Hepatocyte (in vitro differentiated cells): Measurements from ENCODE around the gene TECPR1. TPM values are rescaled to one million over a fixed set of nuclear protein-coding genes. Genes with fewer than 3 reads are reported as not detected.

Source experiments
- DNase-seq: peaks from one replicate; pipeline ENCODE4 v3.0.0-alpha.2; 2016; ENCODE audit warnings: low spot score
- H2AFZ ChIP-seq: fragments of 200-600 bp; sonication (generic); 2 replicates; pipeline ENCODE4 v1.6.0; 2016; ENCODE audit warnings: antibody characterized with exemption, mild to moderate bottlenecking
- H3K27ac ChIP-seq: fragments of 200-600 bp; sonication (generic); 2 replicates; pipeline ENCODE4 v1.5.1; 2016; ENCODE audit warnings: mild to moderate bottlenecking
- H3K27me3 ChIP-seq: fragments of 200-600 bp; sonication (generic); 2 replicates; pipeline ENCODE4 v1.6.1; 2016
- H3K36me3 ChIP-seq: fragments of 200-600 bp; sonication (generic); replicated peaks from 2 replicates; pipeline ENCODE4 v1.5.1; 2016; ENCODE audit warnings: low read depth; ENCODE audit not compliant: insufficient read depth
- H3K4me1 ChIP-seq: fragments of 200-600 bp; sonication (generic); 2 replicates; pipeline ENCODE4 v1.5.1; 2016; ENCODE audit warnings: mild to moderate bottlenecking, moderate library complexity; ENCODE audit not compliant: insufficient read depth
- H3K4me2 ChIP-seq: fragments of 200-600 bp; sonication (generic); 2 replicates; pipeline ENCODE4 v1.6.0; 2016
- H3K4me3 ChIP-seq: fragments of 200-600 bp; sonication (generic); 2 replicates; pipeline ENCODE4 v1.5.1; 2016; ENCODE audit warnings: mild to moderate bottlenecking
- H3K79me2 ChIP-seq: fragments of 200-600 bp; sonication (generic); 2 replicates; pipeline ENCODE4 v1.6.0; 2017; ENCODE audit warnings: mild to moderate bottlenecking
- H3K9me2 ChIP-seq: fragments of 200-600 bp; sonication (generic); replicated peaks from 2 replicates; pipeline ENCODE4 v1.6.0; 2017; ENCODE audit warnings: mild to moderate bottlenecking; ENCODE audit not compliant: insufficient read depth
- H3K9me3 ChIP-seq: fragments of 200-600 bp; sonication (generic); 2 replicates; pipeline ENCODE4 v1.5.1; 2016; ENCODE audit warnings: low read depth, mild to moderate bottlenecking
- H4K20me1 ChIP-seq: fragments of 200-600 bp; sonication (generic); 2 replicates; pipeline ENCODE4 v1.6.0; 2016; ENCODE audit warnings: mild to moderate bottlenecking; ENCODE audit not compliant: insufficient read depth, poor library complexity, severe bottlenecking
- CTCF ChIP-seq: fragments of 200-600 bp; sonication (generic); IDR thresholded peaks from 2 replicates; pipeline ENCODE4 v1.5.1; 2016; ENCODE audit warnings: antibody characterized with exemption, mild to moderate bottlenecking; ENCODE audit not compliant: poor library complexity
- EZH2 ChIP-seq: fragments of 200-600 bp; sonication (generic); IDR thresholded peaks from 2 replicates; pipeline ENCODE4 v1.6.1; 2016; ENCODE audit warnings: antibody characterized with exemption, mild to moderate bottlenecking, borderline replicate concordance
- EZH2phosphoT487 ChIP-seq: fragments of 200-600 bp; sonication (generic); IDR thresholded peaks from one replicate; pipeline ENCODE4 v1.6.1; 2018; ENCODE audit warnings: antibody characterized with exemption, mild to moderate bottlenecking, low read depth, moderate library complexity; ENCODE audit not compliant: unreplicated experiment, severe bottlenecking
- WGBS: methylation state at CpG from one replicate; pipeline ENCODE4 v1.1.6; 2016; ENCODE audit warnings: low lambda C conversion rate; ENCODE audit errors: missing lambda C conversion rate; 5-methylcytosine and 5-hydroxymethylcytosine counted together
- polyA plus RNA-seq: library from polyadenylated mRNA; unstranded; fragments of >200 nt; fragmentation: Nextera tagmentation; extraction: Ambion mirVana; gene quantifications from 2 replicates; pipeline ENCODE4 v1.2.1, GENCODE V29; 2016
- total RNA-seq: library from RNA; depleted of rRNA; stranded (reverse); fragments of >200 nt; gene quantifications from 2 replicates; pipeline ENCODE4 v1.2.3, GENCODE V29; 2014

The TECPR1 gene
- total RNA-seq (6.0 and 10.7 TPM in 2 replicates), polyA plus RNA-seq (9.8 and 11.3 TPM in 2 replicates)

DNA sequence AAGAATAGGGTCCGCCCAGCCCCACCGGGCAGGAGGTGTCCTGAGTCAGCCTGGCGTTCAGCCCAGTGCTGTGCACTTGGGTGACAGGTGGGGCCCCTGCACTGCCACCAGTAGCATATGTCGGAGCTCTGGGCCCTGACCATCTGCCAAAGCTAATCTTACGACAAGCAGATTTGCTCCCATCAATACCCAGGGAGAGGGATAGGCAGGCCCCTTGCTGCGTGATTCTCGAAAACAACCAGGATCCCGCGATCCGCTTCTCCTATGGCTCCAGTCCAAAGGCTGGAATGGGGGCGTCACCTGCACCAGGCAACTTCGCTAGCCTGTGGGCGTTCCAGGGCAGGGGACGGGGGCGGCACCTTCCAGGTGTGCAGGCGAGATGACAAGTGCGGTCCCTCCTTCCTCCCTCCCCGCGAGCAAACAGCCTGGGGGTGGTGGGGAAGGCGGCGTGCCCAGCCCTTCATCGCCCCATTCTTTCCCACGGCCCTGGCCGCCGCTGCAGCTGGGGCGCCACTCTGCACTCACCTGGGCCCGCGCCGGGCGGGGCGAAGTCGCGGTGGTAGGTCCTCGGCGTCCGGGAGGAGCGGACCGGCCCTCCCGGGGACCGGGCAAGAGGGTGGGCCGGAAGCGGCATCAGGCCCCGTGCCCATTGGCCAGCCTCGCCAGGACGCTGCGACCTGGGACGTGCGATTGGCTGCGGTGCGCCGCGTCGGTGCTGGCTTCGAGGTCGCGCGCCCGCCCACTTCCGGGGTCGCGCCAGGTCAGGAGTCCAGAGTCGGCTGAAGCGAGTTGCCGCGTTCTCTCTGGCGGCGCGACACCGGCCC, at the start of gene TECPR1:
TECPR1 (minus strand) TSS at position 632 of the 824 bp plus-strand sequence. CDS start 6,086 bp downstream, outside the sequence.
- peak within 1 kb of the TSS; percentile 90 for H3K4me2 ChIP-seq
- DNase-seq = peak; percentile 97
- WGBS = 2% methylated on average over 54 of the region's 69 CpGs
- peak within 1 kb of the TSS; percentile 82 for H2AFZ ChIP-seq
- no peaks in the 10 kb centered on the region for H3K36me3 ChIP-seq
- H3K4me3 ChIP-seq = peak within 1 kb of the TSS; percentile 94
- no peaks in the 10 kb centered on the region for H4K20me1 ChIP-seq
- no peaks in the 10 kb centered on the region for H3K27me3 ChIP-seq
- peaks cover 36% of the 10 kb centered on the region for H3K79me2 ChIP-seq
- TF ChIP-seq EZH2phosphoT487 = no peak
- no peak for TF ChIP-seq EZH2
- no peak for TF ChIP-seq CTCF
- H3K4me1 ChIP-seq = peaks cover 13% of the 10 kb centered on the region
- no peaks in the 10 kb centered on the region for H3K9me3 ChIP-seq
- peak within 1 kb of the TSS; percentile 85 for H3K27ac ChIP-seq
- no peaks in the 10 kb centered on the region for H3K9me2 ChIP-seq

- TF ChIP-seq EZH2 (no peak), CTCF (no peak), EZH2phosphoT487 (no peak)
Measured at GRCh38 chr7:98300595-98301372, 48.8 kb upstream of the TECPR1 start.

DNA sequence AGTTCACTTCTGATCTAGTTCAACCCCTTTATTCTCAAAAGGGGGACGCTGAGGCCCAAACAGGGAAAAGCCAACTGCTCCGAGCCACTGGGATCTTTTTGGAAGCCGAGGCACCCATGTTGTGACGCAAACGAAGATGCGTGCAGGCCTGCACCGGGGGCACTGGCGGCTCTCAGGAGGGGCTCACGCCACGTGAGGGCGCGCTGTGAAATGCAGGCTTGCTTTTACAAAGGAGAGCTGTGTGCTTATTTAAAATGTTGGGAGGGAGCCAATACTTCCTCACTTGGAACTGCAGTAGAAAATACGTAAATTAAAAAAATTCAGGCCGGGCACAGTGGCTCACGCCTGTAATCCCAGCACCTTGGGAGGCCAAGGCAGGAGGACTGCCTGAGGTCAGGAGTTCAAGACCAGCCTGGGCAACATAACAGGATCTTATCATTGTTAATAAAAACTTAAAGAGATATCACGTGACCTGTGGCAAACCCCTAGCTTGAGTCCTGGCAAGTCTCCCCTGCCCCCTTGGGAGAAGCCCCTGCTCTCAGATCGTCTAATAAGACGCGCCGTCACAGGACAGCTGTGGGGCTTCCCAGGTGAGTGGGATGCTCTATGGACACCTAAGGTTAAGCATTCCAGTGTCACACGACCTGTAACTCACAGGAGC, 45.7 kb upstream of the TECPR1 start:
- Histone ChIP-seq H3K4me2 (no peak overlapping the region), H4K20me1 (peaks cover 14% of the 10 kb centered on the region), H3K4me1 (peaks cover 3% of the 10 kb centered on the region), H3K79me2 (no peaks in the 10 kb centered on the region), H3K9me2 (no peaks in the 10 kb centered on the region), H3K27ac (no peak overlapping the region), H3K36me3 (no peaks in the 10 kb centered on the region), H3K9me3 (no peaks in the 10 kb centered on the region), H3K4me3 (no peak overlapping the region), H3K27me3 (no peaks in the 10 kb centered on the region), H2AFZ (no peak overlapping the region)
- no peak for DNase-seq
- TF ChIP-seq EZH2 (no peak), EZH2phosphoT487 (no peak), CTCF (no peak)
- WGBS = 86% methylated on average over 21 of the region's 21 CpGs

More at GRCh38 chr7:98300595-98301372, 48.8 kb upstream of the TECPR1 start:
- H2AFZ ChIP-seq = no peak overlapping the region
- DNase-seq = no peak
- H3K4me1 ChIP-seq = peaks cover 13% of the 10 kb centered on the region
- no peak overlapping the region for H3K4me2 ChIP-seq
- no peaks in the 10 kb centered on the region for H3K79me2 ChIP-seq
- no peaks in the 10 kb centered on the region for H4K20me1 ChIP-seq
- no peaks in the 10 kb centered on the region for H3K27me3 ChIP-seq
- no peaks in the 10 kb centered on the region for H3K9me3 ChIP-seq
- no peaks in the 10 kb centered on the region for H3K36me3 ChIP-seq
- no peak overlapping the region for H3K4me3 ChIP-seq
- 80% methylated on average over 26 of the region's 26 CpGs for WGBS
- H3K9me2 ChIP-seq = no peaks in the 10 kb centered on the region
- no peak overlapping the region for H3K27ac ChIP-seq
